Measurements from ENCODE around the gene MS4A15. TPM values are rescaled to one million over a fixed set of nuclear protein-coding genes. Genes with fewer than 3 reads are reported as not detected.

The MS4A15 gene
- total RNA-seq, 4 donors from 2014 or later = not detected

DNA sequence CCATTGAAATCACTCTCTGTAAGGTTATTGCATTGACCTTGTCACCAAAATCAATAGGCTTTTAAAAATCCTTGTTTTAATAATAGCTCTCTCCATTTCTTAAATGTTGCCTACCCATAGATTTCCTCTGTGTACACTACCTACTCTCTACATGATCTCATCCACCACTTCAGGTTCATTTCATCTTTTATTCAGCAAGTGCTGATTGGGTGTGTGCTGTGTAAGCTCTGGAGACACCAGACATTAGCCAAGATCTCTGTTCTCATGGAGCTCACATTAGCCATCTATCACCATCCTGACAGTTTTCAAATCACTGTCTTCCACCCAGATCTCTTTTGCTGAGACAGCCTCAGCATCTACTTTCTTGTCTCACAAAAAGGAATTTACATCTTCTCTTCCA lies 24.1 kb downstream of the MS4A15 start:
- no peaks in the 10 kb centered on the region for H3K9me3 ChIP-seq
- H3K4me3 ChIP-seq = no peak overlapping the region
- no peak for DNase-seq
- no peaks in the 10 kb centered on the region for H3K27me3 ChIP-seq
- intact Hi-C loops (cut with DNase I) = no loop called here
- H3K27ac ChIP-seq = no peak overlapping the region
- TF ChIP-seq POLR2A (IDR thresholded peaks at IDR 0.05) (no peak), CTCF (IDR thresholded peaks at IDR 0.05) (no peak)
- H3K4me1 ChIP-seq = peaks cover 0 to 9% (median under 1%) of the 10 kb centered on the region in 3 donors
- H3K36me3 ChIP-seq = no peaks in the 10 kb centered on the region

- H3K9me3 ChIP-seq = no peaks in the 10 kb centered on the region
- no peak overlapping the region for H3K27ac ChIP-seq
- DNase-seq = no peak
- no peaks in the 10 kb centered on the region for H3K36me3 ChIP-seq
- H3K27me3 ChIP-seq = no peaks in the 10 kb centered on the region
- intact Hi-C loops (cut with DNase I) = no loop called here
- peaks cover 0 to 6% (median 0%) of the 10 kb centered on the region in 3 donors for H3K4me1 ChIP-seq
- no peak overlapping the region for H3K4me3 ChIP-seq
- TF ChIP-seq POLR2A (IDR thresholded peaks at IDR 0.05) (no peak), CTCF (IDR thresholded peaks at IDR 0.05) (no peak)
- 74 to 77% methylated on average over 7 of the region's 7 CpGs for WGBS, 2 donors
These were observed 24.8 kb downstream of the MS4A15 start for GRCh38 chr11:60781286-60781980.

GRCh38 chr11:60781981-60782316 lies 25.3 kb downstream of the MS4A15 start:
- Histone ChIP-seq H3K9me3 (no peaks in the 10 kb centered on the region), H3K4me3 (no peak overlapping the region), H3K27me3 (no peaks in the 10 kb centered on the region), H3K4me1 (peaks cover 0 to 11% (median 4%) of the 10 kb centered on the region in 3 donors), H3K36me3 (no peaks in the 10 kb centered on the region), H3K27ac (no peak overlapping the region)
- WGBS, 2 donors = 93 to 94% methylated on average over 4 of the region's 4 CpGs
- no peak for TF ChIP-seq POLR2A (IDR thresholded peaks at IDR 0.05)
- TF ChIP-seq CTCF (IDR thresholded peaks at IDR 0.05) = no peak
- no peak for DNase-seq
- intact Hi-C loops (cut with DNase I) = no loop called here

DNA sequence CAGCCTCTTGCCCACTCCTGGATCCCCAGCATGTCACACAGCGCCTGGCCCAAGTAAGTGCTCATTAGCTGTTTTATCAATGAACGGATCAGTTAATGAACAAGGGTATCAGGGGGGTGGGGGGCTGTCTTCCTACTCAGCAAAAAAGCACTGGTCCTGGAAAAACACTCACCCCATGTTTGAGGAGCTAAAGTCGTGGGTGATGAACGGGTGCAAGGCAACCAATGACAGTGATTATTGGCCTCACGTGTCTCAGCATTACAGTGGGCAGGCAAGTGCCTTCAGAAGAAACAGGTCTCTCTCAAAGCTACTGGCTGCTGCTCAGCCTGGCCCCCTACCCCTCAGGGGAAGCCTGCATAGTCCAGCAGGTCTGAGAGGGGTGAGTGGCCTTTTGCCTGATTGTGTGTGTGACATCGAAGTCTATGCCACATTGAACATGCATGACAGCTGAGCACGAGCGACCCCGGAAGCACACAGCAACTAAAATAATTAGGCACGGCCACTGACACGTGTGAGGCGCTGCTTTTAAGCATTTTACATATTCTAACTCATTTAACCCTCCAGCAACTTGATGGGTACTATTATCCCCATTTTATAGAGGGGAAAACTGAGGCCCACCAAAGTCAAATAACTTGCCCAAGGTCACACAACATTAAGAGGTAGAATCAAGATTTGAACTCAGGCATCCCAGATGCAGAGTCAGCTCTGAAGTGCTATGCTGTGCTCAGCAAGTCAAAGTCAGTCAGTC lies 25.9 kb downstream of the MS4A15 start:
- H3K27ac ChIP-seq = no peak overlapping the region
- H3K36me3 ChIP-seq = no peaks in the 10 kb centered on the region
- H3K9me3 ChIP-seq = no peaks in the 10 kb centered on the region
- H3K4me1 ChIP-seq = peaks cover 0 to 17% (median 8%) of the 10 kb centered on the region in 3 donors
- no peak for TF ChIP-seq POLR2A (IDR thresholded peaks at IDR 0.05)
- no peak for TF ChIP-seq CTCF (IDR thresholded peaks at IDR 0.05)
- no peaks in the 10 kb centered on the region for H3K27me3 ChIP-seq
- no peak overlapping the region for H3K4me3 ChIP-seq
- intact Hi-C loops (cut with DNase I) = no loop called here
- 78 to 90% methylated on average over 7 to 9 of the region's 12 CpGs for WGBS, 2 donors
- no peak for DNase-seq

GRCh38 chr11:60783141-60783484 lies 26.4 kb downstream of the MS4A15 start:
- H3K27ac ChIP-seq = no peak overlapping the region
- TF ChIP-seq POLR2A (IDR thresholded peaks at IDR 0.05) (no peak), CTCF (IDR thresholded peaks at IDR 0.05) (no peak)
- WGBS, 2 donors = 88 to 92% methylated on average over 3 to 5 of the region's 8 CpGs
- no peaks in the 10 kb centered on the region for H3K27me3 ChIP-seq
- H3K36me3 ChIP-seq = no peaks in the 10 kb centered on the region
- DNase-seq = no peak
- no peaks in the 10 kb centered on the region for H3K9me3 ChIP-seq
- intact Hi-C loops (cut with DNase I) = no loop called here
- peaks cover 0 to 17% (median 8%) of the 10 kb centered on the region in 3 donors for H3K4me1 ChIP-seq
- H3K4me3 ChIP-seq = no peak overlapping the region

Measured in esophagus squamous epithelium (tissue), 5 donors.